Measurements from ENCODE around the gene PRKAA1.
"Not testable (repeated sequence)": the region's sequence is repeated elsewhere in the genome, so short reads cannot be mapped to it uniquely, and the experiment has no call there.

Gene PRKAA1

DNA sequence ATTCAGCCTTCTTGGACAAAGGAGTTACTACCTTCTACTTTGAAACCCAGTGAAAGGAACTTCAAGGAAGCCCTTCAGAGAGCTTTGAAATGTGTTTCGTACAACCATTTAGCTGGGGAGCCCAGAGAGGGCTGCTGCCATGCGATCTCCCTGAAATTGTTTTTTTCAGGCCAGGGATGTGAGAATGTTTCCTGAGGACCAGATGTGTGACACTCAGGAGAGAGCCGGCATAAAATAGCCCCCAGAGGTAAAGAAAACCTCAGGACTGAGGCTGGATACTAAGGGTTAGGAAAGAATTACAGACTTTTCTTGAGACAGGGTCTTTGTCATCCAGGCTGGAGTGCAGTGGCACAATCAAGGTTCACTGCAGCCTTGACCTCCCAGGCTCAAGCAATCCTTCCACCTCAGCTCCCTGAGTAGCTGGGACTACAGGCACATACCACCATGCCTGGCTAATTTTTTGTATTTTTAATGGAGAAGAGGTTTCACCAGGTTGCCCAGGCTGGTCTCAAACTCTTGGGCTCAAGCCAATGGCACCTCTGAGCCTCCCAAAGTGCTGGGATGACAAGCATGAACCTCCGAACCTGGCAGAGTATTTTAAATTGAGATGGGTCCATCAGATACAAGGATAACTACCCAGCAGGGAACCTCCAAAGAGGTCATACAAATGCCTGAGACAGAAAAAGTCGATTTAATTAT, 28.5 kb upstream of the PRKAA1 start:
- no peak for DNase-seq (ENCODE audit: low read depth, low spot score)

DNA sequence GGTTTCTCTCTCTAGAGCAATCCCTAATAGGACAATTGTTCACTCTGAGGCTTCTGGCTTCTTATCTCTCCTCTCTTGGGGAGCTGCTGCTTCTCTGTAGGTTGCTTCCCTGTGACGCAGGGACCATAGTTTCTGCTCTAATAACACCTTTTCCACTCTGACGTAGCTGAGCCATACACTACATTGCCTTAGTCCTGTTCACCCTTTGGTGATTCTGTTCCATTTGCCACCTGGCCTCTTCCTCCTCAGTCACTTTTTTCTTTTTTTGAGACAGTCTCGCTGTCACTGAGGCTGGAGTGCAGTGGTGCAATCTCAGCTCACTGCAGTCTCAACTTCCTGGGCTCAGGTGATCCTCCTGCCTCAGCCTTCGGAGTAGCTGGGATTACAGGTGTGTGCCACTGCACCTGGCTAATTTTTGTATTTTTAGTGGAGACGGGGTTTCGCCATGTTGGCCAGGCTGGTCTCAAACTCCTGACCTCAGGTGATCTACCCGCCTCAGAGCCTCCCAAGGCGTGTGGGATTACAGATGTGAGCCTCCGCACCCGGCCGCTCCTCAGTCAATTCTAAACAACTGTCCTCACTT, 27.4 kb upstream of the PRKAA1 start:
- DNase-seq (ENCODE audit: low read depth, low spot score): not testable (repeated sequence)

DNA sequence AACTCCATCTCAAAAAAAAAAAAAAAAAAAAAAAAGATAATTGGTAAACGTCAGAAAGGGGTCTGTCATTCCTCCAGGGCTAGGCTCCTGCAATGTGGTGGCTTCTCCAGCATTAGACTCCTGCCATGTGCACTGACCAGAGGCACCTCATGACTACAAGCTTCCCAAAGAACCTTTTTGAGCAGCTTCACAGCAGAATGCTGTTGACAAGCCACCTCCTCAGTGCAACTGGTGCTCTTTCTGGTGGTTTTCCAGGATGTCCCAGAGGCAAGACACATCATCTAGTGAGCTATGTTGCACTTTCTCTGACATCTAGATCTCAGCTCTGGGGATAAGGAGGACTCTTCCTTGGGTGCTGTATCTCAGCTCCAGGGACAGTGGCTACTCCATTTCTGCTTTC, 25.3 kb upstream of the PRKAA1 start:
- DNase-seq (ENCODE audit: low read depth, low spot score): no peak

DNA sequence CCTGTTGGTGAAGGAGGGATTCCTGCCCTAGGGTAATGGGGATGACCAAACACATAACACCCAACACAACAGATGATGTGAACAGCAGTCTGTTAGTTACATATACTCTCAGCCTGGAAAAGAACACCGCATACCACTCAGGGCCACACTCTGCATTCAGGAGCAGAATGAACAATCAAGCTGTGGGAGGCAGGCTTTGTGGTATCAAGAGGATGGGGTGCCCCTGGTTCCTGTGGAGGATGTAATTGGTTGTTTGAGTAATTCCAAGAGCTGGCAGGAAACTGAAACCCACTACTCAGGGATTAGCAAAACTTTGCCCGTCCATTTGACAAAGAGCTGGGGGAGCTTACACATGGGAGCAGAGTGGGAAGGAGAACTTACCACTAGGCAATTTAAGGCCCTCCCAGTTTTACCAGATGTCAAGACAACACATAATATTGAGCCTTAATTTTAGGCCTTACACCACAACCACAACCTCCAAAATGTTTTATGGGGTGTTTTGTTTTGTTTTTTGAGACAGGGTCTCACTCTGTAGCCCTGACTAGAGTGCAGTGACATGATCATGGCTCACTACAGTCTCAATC, 15.6 kb upstream of the PRKAA1 start:
- no peak for DNase-seq (ENCODE audit: low read depth, low spot score)

DNA sequence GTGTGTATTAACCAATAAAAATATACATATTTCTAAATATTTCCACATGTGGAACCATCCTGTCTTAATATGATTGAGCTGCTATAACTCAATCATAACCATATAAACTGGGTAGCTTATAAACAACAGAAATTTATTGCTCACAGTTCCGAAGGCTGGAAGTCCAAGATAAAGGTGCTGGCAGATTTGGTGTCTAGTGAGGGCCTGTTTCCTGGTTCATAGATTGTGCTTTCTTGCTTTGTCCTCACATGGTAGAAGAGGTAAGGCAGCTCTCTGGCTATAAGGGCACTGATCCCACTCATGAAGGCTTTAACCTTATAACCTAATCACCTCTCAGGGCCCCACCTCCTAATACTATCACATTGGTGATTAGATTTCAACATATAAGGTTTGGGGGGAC, 14.0 kb upstream of the PRKAA1 start:
- no peak for DNase-seq (ENCODE audit: low read depth, low spot score)

DNA sequence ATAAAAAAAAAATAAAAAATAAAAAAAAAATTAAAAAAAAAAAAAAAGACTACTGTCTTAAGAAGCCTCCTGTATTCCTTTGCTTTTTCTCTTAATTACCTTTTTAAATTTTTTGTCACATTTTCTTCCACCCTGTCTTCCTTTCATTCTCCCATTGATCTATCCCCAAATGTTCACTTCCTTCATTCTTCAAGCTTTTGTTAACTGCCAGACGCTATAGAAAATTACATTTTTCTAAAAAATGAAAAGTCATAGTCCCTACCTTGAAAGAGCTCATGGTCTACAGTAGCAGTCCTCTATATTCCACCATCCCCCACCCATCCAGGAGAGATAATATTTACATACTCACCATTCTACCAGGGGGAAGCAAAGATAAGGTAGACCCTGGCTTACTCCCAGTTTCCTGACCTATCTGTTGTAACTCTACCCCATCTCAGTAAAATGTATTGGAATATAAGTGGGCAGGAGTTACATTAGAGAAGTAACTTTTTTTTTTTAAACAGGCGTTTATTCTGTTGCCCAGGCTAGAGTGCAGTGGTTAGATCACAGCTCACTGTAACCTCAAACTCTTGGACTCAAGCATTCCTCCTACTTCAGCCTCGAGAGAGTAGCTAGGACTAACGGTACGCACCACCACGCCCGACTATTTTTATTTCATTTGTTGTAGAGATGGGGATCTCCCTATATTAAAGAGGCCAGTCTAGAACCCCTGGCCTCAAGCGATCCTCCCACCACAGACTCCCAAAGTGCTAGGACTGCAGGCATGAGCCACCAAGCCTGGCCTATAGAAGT, 3.8 kb upstream of the PRKAA1 start:
- no peak for DNase-seq (ENCODE audit: low read depth, low spot score)

DNA sequence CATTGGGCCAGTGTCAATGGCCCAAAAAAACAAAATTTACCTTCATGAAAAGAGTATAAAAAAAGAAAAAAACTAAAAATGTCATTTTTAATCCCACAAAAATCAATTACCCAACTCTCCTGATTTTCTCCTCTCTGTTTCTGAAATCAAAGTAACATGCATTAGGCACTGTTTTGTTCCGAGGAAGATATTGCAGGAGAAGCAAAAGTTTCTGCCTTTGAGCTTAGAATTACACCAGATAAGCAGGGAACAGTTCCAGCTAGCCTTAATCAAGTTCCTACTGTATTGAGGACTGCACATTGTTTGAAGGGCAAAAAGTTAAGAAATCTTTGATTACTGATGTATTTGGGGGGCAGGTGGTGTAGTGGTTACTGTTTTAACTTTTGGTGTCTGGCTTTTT, 1.1 kb upstream of the PRKAA1 start:
- no peak for DNase-seq (ENCODE audit: low read depth, low spot score)

DNA sequence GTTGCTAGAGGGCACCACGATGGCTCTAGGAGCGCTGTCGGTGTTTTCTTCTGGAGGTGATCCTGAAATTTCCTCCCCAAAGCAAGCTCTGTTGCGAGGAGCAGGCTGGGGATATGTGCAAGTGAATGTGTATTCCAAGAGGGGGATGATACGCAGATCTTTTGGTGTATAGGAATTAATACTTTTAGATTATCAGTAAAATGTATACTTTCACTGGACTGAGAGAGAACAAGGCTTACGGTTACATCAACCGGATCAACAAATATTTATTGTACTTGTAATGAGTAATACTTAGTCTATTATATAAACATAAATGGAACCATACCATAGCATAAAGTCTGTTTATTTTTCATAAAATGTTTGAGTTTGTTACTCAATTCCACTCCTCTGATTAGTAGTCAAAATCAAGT, 632 bp upstream of the PRKAA1 start:
- DNase-seq (ENCODE audit: low read depth, low spot score): no peak

DNA sequence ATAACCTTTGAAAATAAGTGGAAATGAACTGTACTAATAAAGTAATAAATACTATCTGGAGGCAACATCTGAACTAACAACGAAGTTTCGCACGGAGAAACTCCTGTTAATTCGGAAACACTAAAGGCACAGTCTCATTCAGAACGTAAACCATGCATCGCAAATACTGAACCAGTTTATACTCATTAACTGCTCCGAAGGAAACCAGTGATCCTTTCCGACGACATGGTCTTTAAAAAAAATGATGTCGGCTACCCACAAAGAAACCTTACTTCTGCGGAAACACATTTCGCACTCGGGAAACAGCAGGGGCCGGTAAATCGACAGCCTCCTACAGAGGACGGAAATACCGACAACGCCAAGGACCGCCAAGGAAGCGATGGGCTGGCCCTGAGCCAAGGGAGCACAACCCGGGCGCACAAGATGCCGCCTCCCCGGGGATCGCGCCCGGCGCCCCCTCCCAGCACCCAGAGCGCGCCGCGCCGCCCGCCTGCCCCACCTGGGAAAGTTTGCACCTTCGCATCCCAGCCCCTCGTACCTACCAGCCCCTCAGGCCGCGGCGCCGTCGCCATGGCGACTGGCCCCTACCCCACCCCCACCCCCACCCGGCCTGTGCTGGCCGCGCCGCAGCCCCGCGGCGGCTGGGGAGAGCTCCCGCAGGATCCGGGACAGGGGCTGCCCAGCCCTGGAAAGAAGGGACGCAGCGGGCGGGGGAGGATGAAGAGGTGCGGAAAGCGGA, 732 bp downstream of the PRKAA1 start:
- DNase-seq (ENCODE audit: low read depth, low spot score): peak; percentile 37

DNA sequence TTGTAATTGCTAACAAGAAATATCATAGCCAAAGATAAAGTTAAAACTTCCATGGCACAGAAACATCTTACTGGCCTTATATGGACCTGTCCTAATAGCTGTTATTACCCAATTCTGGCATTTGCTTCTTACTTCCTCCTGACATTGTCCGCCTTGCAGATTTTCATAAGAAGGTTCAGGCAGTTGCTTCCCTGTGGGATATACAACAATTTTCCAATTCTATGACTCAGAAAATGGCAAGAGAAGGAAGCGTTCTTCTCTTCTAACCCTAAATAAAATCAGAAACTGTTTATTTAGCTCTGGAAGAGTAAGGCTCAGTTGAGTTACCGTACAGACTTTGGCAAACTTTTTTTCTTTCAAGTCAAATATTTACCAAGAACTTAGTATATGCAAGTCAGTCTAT, 1.7 kb downstream of the PRKAA1 start:
- DNase-seq (ENCODE audit: low read depth, low spot score): no peak

DNA sequence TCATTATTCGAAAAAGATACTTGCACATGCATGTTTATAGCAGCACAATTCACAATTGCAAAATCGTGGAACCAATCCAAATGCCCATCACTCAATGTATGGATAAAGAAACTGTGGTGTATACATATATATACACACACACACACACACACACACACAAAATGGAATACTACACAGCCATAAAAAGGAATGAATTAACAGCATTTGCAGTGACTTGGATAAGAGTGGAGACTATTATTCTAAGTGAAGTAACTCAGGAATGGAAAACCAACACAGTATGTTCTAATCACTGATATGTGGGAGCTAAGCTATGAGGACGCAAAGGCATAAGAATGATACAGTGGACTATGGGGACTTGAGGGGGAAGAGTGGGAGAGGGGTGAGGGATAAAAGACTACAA, 3.3 kb downstream of the PRKAA1 start:
- not testable (repeated sequence) for DNase-seq (ENCODE audit: low read depth, low spot score)

DNA sequence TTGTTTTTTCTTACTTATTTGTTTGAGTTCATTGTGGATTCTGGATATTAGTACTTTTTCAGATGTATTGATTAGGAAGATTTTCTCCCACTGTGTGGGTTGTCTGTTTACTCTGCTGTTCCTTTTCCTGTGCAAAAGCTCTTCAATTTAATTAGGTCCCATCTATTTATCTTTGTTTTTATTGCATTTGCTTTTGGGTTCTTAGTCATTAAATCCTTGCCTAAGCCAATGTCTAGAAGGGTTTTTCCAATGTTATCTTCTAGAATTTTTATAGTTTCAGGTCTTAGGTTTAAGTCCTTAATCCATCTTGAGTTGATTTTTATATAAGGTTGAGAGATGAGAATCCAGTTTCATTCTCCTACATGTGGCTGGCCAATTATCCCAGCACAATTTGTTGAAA, 3.8 kb downstream of the PRKAA1 start:
- not testable (repeated sequence) for DNase-seq (ENCODE audit: low read depth, low spot score)

DNA sequence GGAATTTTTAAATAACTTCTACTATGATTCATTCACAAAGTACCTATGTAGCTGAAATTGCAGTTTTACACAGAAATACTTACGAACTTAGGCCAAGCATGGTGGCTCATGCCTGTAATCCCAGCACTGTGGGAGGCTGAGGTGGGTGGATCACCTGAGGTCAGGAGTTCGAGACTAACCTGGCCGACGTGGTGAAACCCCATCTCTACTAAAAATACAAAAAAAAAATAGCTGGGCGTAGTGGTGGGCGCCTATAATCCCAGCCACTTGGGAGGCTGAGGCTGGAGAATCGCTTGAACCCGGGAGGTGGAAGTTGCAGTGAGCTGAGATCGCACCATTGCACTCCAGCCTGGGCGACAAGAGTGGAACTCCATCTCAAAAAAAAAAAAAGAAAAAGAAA, 5.5 kb downstream of the PRKAA1 start:
- not testable (repeated sequence) for DNase-seq (ENCODE audit: low read depth, low spot score)

DNA sequence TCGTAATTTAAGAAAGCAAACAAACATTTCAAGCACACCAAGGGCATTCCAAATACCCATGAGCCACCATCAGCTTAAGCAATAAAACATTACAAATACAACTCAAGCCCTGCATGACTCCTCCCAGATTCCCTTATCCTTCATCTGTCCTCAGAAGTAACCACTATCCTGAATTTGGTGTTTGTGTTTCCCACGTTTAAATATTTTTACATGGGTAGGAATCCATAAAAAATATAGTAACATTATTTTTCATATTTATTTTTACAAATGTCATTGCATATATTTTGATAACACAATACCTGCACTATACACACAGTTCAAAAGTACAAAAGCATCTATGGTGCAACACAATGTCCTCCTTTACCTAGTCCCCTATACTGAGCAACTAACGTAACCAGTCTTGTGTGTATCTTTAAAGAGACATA, 6.4 kb downstream of the PRKAA1 start:
- DNase-seq (ENCODE audit: low read depth, low spot score): no peak

DNA sequence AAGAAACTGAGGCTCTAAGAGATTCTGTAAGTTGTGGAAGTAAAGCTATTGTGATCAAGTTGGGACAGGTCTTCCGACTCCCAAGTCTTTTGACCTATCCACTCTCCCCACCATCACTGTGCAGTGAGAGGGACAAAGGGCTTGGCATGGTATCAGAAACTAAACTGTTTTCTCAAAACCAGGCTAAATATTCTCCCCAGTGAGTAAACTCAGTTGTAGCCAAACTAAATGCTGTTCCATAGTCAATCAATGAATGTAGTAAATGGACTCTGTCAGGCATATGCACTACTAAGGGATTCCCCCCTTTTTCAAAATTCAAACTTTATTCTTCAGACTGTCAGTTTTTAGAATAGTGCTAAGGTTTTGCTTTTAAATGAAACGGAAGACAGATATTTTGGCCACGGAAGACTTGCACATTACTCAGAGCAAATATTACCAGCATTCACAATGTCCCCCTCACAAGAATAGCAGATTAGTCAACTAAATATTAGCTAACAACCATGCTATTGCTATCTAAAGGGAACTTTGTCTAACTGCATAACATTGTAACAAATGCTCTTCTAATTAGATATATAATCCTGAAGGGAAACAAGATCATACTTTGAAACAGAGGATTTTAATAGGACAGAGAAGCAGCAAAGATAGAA, 7.1 kb downstream of the PRKAA1 start:
- DNase-seq (ENCODE audit: low read depth, low spot score): no peak

DNA sequence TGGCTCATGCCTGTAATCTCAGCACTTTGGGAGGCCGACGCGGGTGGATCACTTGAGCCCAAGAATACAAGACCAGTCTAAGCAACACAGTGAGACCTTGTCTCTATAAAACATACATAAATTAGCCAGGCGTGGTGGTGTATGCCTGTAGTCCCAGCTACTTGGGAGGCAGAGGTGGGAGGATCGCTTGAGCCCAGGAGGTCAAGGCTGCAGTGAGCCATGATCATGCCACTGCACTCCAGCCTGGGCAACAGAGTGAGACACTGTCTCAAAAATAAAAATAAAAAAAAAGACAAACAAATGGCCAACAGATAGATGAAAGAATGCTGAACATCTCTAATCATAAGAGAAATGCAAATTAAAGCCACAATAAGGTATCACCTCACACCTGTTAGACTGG, 9.2 kb downstream of the PRKAA1 start:
- not testable (repeated sequence) for DNase-seq (ENCODE audit: low read depth, low spot score)

DNA sequence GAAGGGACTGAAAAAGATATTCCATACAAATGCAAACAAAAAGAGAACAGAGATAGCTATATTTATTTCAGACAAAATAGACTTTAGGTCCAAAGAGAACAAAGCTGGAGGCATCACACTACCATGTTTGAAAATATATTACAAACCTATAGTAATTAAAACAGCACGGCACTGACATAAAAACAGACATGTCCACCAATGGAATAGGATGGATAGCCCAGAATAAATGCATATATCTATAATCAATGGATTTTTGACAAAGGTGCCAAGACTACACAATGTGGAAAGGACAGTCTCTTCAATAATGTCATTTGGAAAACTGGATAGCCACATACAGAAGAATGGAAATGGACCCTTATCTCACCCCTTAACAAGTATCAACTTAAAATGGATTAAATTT, 10.2 kb downstream of the PRKAA1 start:
- no peak for DNase-seq (ENCODE audit: low read depth, low spot score)

DNA sequence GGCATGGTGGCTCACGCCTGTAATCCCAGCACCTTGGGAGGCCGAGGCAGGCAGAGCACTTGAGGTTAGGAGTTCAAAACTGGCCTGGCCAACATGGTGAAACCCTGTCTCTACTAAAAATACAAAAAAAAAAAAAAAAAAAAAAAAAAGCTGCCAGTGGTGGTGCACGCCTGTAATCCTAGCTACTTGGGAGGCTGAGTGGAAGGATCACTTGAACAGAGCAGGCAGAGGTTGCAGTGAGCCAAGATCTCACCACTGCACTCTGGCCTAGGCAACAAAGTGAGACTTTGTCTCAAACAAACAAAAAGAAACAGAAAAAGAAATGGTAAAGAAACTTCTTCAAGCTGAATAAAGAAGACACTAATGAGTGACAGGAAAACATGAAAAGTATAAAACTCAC, 11.5 kb downstream of the PRKAA1 start:
- DNase-seq (ENCODE audit: low read depth, low spot score): not testable (repeated sequence)

DNA sequence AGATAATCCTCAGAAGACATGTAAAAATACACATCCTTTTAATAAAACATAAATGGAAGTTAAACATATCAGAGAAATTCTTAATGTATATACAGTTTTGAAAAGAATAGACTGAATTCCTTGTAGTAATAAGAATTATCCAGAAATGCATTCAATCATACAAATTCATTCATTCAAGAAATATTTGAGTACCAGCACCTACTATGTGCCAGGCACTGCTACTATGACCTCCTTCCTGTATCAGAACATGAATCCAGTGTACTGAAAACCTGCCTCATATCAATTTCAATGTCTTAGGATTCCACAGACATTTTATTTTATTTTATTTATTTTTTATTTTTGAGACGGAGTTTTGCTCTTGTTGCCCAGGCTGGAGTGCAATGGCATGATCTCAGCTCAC, 13.3 kb downstream of the PRKAA1 start:
- DNase-seq (ENCODE audit: low read depth, low spot score): no peak

DNA sequence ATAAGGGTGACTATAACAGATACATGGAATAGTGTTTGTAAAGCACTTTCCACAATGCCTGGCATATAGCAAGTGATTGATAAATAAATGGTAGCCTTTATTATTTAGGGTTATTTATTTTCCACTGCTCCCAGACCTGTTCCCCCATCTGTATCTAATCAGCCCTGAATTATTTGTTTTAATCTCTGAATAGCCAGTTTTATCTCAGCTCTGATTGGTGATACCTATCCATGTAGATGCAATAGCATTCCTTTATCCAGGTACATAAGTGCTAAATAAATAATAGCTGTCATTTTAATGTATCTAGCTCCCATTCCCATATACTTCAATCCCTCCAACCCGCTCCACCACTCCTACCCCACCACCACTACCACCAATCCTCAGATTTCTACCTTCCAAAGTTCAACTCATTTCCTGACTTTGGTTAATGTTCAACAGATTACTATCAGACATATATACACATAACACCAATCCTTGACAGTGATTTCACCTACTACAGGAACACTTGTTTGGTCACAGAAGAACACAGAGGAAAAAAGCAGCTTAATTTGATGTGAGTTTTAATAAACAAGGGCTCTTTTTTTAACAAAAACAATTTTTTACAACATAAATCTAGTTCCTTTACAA, 14.0 kb downstream of the PRKAA1 start:
- no peak for DNase-seq (ENCODE audit: low read depth, low spot score)

Measured in activated CD4-positive, CD25-positive, alpha-beta regulatory T cell treated with anti-CD3 and anti-CD28 coated beads, Interleukin-2, amount 50 U/mL, for 16 hours (primary cell).